HepG2 (cell line): ENCODE results near the gene FMN2. TPM values are rescaled to one million over a fixed set of nuclear protein-coding genes. Genes with fewer than 3 reads are reported as not detected.

Source experiments
- BORCS8-MEF2B ChIP-seq: sonication (generic); formaldehyde crosslinking; IDR thresholded peaks from 2 replicates; pipeline ENCODE4 v1.8.0; 2022; ENCODE audit warnings: mild to moderate bottlenecking, missing genetic modification reagents
- FOXP1 ChIP-seq, 2 experiments: fragments of 450-650 bp in 1 of 2; IDR thresholded peaks; 2 replicates each; pipeline ENCODE4 v1.6.1; 2017 to 2018; ENCODE audit warnings: antibody characterized with exemption in 1 of 2
- HNF4A ChIP-seq: sonication (generic); formaldehyde crosslinking; IDR thresholded peaks from 2 replicates; pipeline ENCODE4 v1.4.0; 2020; ENCODE audit warnings: missing genetic modification reagents
- HNRNPLL ChIP-seq: fragments of 200-400 bp; formaldehyde crosslinking; IDR thresholded peaks from 2 replicates; pipeline ENCODE4 v1.6.1; 2017; ENCODE audit warnings: mild to moderate bottlenecking, low read depth, low read length; ENCODE audit not compliant: poor library complexity, severe bottlenecking
- KDM4B ChIP-seq: sonication (generic); formaldehyde crosslinking; IDR thresholded peaks from 2 replicates; pipeline ENCODE4 v1.4.0; 2020; ENCODE audit warnings: missing genetic modification reagents
- MTA1 ChIP-seq: sonication (generic); formaldehyde crosslinking; IDR thresholded peaks from 2 replicates; pipeline ENCODE4 v1.4.0; 2020; ENCODE audit warnings: missing genetic modification reagents, mild to moderate bottlenecking, borderline replicate concordance
- NCOA5 ChIP-seq: sonication (generic); formaldehyde crosslinking; IDR thresholded peaks from 2 replicates; pipeline ENCODE4 v1.4.0; 2020; ENCODE audit warnings: missing genetic modification reagents
- NRL ChIP-seq: sonication (generic); formaldehyde crosslinking; IDR thresholded peaks from 2 replicates; pipeline ENCODE4 v1.5.0; 2020; ENCODE audit warnings: missing genetic modification reagents, mild to moderate bottlenecking, moderate library complexity, borderline replicate concordance
- POLR2AphosphoS5 ChIP-seq: IDR thresholded peaks from 2 replicates; pipeline ENCODE4 v1.6.1; 2012; ENCODE audit warnings: low read depth, low read length
- POLR2G ChIP-seq: fragments of 200-400 bp; formaldehyde crosslinking; IDR thresholded peaks from 2 replicates; pipeline ENCODE4 v1.6.1; 2018; ENCODE audit warnings: mild to moderate bottlenecking, low read depth, low read length, moderate library complexity
- SIX4 ChIP-seq: sonication (generic); formaldehyde crosslinking; IDR thresholded peaks from 2 replicates; pipeline ENCODE4 v1.4.0; 2020; ENCODE audit warnings: missing genetic modification reagents
- SMAD1 ChIP-seq: sonication (generic); formaldehyde crosslinking; IDR thresholded peaks from 2 replicates; pipeline ENCODE4 v1.4.0; 2020; ENCODE audit warnings: missing genetic modification reagents, low read depth, mild to moderate bottlenecking, borderline replicate concordance
- TOE1 ChIP-seq: sonication (generic); formaldehyde crosslinking; IDR thresholded peaks from 2 replicates; pipeline ENCODE4 v1.4.0; 2020; ENCODE audit warnings: mild to moderate bottlenecking, missing genetic modification reagents
- ZKSCAN5 ChIP-seq: sonication (generic); formaldehyde crosslinking; IDR thresholded peaks from 2 replicates; pipeline ENCODE4 v1.5.1; 2020; ENCODE audit warnings: mild to moderate bottlenecking, missing genetic modification reagents
- ZNF260 ChIP-seq: sonication (generic); formaldehyde crosslinking; IDR thresholded peaks from 2 replicates; pipeline ENCODE4 v1.4.0; 2020; ENCODE audit warnings: missing genetic modification reagents, low read depth, mild to moderate bottlenecking, borderline replicate concordance
- ZNF337 ChIP-seq: sonication (generic); formaldehyde crosslinking; IDR thresholded peaks from 2 replicates; pipeline ENCODE4 v1.5.1; 2020; ENCODE audit warnings: missing genetic modification reagents, low read depth, mild to moderate bottlenecking, borderline replicate concordance
- ZNF615 ChIP-seq: sonication (generic); formaldehyde crosslinking; IDR thresholded peaks from 2 replicates; pipeline ENCODE4 v1.5.0; 2020; ENCODE audit warnings: mild to moderate bottlenecking, missing genetic modification reagents, borderline replicate concordance
- ZNF703 ChIP-seq: sonication (generic); formaldehyde crosslinking; IDR thresholded peaks from 2 replicates; pipeline ENCODE4 v1.5.1; 2020; ENCODE audit warnings: missing genetic modification reagents, mild to moderate bottlenecking, moderate library complexity, borderline replicate concordance
- polyA plus RNA-seq, 8 experiments: library from polyadenylated mRNA; depleted of rRNA in 3 of 8; stranded (reverse) in 7 of 8; unstranded in 1 of 8; fragments of >200 nt; fragmentation: Illumina TruSeq in 4 of 8; extraction: Trizol in 4 of 8; gene quantifications; 2 replicates each; pipeline versions ENCODE4 v1.2.1 to v1.2.3, GENCODE V29; 2011 to 2016; ENCODE audit warnings: low read depth in 4 of 8, missing spikeins in 1 of 8, mixed read lengths in 1 of 8; ENCODE audit not compliant: insufficient read depth in 1 of 8
- total RNA-seq, 5 experiments: library from RNA; depleted of rRNA; stranded (reverse); fragments of >200 nt; fragmentation: Illumina TruSeq; extraction: Trizol; gene quantifications; 2 replicates each; pipeline ENCODE4 v1.2.3, GENCODE V29; 2016; ENCODE audit warnings: low read depth in 1 of 5
- TF ChIP-seq, protein P1 (sequence below): sonication (generic); formaldehyde crosslinking; IDR thresholded peaks from 2 replicates; pipeline ENCODE4 v1.5.0; 2020; ENCODE audit warnings: mild to moderate bottlenecking, missing genetic modification reagents, borderline replicate concordance
- TF ChIP-seq, protein P2 (sequence below): sonication (generic); formaldehyde crosslinking; IDR thresholded peaks from 2 replicates; pipeline ENCODE4 v1.4.0; 2020; ENCODE audit warnings: missing genetic modification reagents
- TF ChIP-seq, protein P3 (sequence below): sonication (generic); formaldehyde crosslinking; IDR thresholded peaks from 2 replicates; pipeline ENCODE4 v1.5.1; 2020; ENCODE audit warnings: missing genetic modification reagents, mild to moderate bottlenecking, borderline replicate concordance
- TF ChIP-seq, protein P4 (sequence below): sonication (generic); formaldehyde crosslinking; IDR thresholded peaks from 2 replicates; pipeline ENCODE4 v1.4.0; 2020; ENCODE audit warnings: missing genetic modification reagents; ENCODE audit errors: not compliant biosample characterization

The FMN2 gene
- total and polyA plus RNA-seq, 2 of the 13 experiments (the other 11 are each of a cell fraction or from before 2014, with no cell fraction given): not detected

DNA sequence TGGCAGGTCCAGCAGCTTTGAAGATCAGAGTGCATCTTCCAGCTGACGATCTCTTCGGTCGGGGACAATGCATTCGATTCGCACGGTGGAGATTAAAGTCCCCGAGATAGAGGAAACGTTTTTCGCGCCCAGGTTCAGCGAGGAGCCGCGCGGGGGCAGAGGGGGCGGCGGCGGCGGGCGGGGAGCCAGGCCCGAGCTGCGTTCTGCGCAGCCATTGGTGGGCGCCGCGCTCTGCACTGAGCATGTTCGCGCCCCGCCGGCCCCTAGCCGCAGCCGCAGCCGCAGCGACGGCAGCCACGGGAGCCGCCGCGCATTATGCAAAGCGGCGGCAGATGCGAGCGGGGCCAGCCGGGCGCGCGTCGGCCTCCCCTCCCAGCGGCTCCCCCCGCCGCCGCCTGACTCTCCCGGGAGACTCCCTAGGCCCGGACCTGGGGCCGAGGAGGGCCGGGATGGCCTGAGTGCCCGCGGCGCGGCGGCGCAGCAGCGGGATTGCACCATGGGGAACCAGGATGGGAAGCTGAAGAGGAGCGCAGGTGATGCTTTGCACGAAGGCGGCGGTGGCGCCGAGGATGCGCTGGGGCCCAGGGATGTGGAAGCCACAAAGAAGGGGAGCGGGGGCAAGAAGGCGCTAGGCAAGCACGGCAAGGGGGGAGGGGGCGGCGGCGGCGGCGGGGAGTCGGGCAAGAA lies at the start of gene FMN2 (continued):
- TF ChIP-seq, protein P1, sequence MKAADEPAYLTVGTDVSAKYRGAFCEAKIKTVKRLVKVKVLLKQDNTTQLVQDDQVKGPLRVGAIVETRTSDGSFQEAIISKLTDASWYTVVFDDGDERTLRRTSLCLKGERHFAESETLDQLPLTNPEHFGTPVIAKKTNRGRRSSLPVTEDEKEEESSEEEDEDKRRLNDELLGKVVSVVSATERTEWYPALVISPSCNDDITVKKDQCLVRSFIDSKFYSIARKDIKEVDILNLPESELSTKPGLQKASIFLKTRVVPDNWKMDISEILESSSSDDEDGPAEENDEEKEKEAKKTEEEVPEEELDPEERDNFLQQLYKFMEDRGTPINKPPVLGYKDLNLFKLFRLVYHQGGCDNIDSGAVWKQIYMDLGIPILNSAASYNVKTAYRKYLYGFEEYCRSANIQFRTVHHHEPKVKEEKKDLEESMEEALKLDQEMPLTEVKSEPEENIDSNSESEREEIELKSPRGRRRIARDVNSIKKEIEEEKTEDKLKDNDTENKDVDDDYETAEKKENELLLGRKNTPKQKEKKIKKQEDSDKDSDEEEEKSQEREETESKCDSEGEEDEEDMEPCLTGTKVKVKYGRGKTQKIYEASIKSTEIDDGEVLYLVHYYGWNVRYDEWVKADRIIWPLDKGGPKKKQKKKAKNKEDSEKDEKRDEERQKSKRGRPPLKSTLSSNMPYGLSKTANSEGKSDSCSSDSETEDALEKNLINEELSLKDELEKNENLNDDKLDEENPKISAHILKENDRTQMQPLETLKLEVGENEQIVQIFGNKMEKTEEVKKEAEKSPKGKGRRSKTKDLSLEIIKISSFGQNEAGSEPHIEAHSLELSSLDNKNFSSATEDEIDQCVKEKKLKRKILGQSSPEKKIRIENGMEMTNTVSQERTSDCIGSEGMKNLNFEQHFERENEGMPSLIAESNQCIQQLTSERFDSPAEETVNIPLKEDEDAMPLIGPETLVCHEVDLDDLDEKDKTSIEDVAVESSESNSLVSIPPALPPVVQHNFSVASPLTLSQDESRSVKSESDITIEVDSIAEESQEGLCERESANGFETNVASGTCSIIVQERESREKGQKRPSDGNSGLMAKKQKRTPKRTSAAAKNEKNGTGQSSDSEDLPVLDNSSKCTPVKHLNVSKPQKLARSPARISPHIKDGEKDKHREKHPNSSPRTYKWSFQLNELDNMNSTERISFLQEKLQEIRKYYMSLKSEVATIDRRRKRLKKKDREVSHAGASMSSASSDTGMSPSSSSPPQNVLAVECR: no peak
- TF ChIP-seq HNRNPLL: peak; percentile 32
- no peak for TF ChIP-seq SMAD1 (CRISPR knock-in tag)
- TF ChIP-seq POLR2AphosphoS5: no peak
- TF ChIP-seq, protein P2, sequence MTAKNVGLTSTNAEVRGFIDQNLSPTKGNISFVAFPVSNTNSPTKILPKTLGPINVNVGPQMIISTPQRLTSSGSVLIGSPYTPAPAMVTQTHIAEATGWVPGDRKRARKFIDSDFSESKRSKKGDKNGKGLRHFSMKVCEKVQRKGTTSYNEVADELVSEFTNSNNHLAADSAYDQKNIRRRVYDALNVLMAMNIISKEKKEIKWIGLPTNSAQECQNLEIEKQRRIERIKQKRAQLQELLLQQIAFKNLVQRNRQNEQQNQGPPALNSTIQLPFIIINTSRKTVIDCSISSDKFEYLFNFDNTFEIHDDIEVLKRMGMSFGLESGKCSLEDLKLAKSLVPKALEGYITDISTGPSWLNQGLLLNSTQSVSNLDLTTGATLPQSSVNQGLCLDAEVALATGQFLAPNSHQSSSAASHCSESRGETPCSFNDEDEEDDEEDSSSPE (CRISPR knock-in tag): peak; percentile 57
- no peak for TF ChIP-seq ZNF703 (CRISPR knock-in tag)
- TF ChIP-seq, protein P3, sequence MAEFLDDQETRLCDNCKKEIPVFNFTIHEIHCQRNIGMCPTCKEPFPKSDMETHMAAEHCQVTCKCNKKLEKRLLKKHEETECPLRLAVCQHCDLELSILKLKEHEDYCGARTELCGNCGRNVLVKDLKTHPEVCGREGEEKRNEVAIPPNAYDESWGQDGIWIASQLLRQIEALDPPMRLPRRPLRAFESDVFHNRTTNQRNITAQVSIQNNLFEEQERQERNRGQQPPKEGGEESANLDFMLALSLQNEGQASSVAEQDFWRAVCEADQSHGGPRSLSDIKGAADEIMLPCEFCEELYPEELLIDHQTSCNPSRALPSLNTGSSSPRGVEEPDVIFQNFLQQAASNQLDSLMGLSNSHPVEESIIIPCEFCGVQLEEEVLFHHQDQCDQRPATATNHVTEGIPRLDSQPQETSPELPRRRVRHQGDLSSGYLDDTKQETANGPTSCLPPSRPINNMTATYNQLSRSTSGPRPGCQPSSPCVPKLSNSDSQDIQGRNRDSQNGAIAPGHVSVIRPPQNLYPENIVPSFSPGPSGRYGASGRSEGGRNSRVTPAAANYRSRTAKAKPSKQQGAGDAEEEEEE (CRISPR knock-in tag): no peak
- TF ChIP-seq NCOA5 (CRISPR knock-in tag): no peak
- TF ChIP-seq POLR2G: no peak
- no peak for TF ChIP-seq ZNF260
- TF ChIP-seq ZKSCAN5 (CRISPR knock-in tag): no peak
- TF ChIP-seq TOE1: no peak
- TF ChIP-seq SIX4 (CRISPR knock-in tag): no peak
- no peak for TF ChIP-seq BORCS8-MEF2B (CRISPR knock-in tag)
- TF ChIP-seq ZNF615 (CRISPR knock-in tag): no peak
- no peak for TF ChIP-seq FOXP1 (IDR thresholded peaks at IDR 0.05)
- no peak for TF ChIP-seq FOXP1 (CRISPR knock-in tag; IDR thresholded peaks at IDR 0.05)
- peak; percentile 29; the same call in 1 of the 2 replicates for TF ChIP-seq HNF4A
- no peak for TF ChIP-seq ZNF337 (CRISPR knock-in tag)
- TF ChIP-seq MTA1 (CRISPR knock-in tag): no peak
- TF ChIP-seq, protein P4, sequence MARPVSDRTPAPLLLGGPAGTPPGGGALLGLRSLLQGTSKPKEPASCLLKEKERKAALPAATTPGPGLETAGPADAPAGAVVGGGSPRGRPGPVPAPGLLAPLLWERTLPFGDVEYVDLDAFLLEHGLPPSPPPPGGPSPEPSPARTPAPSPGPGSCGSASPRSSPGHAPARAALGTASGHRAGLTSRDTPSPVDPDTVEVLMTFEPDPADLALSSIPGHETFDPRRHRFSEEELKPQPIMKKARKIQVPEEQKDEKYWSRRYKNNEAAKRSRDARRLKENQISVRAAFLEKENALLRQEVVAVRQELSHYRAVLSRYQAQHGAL: no peak
- no peak for TF ChIP-seq KDM4B (CRISPR knock-in tag)
- no peak for TF ChIP-seq NRL (CRISPR knock-in tag)
